Esophagus muscularis mucosa (tissue), 4 donors: ENCODE results near the gene ISOC2. TPM values are rescaled to one million over a fixed set of nuclear protein-coding genes. Genes with fewer than 3 reads are reported as not detected.

Experiments
- DNase-seq: peaks from one replicate; pipeline ENCODE4 v3.0.0-alpha.2; 2017; ENCODE audit errors: extremely low spot score
- H3K27ac ChIP-seq, 4 donors: fragments of 200-600 bp; sonication (generic); replicated peaks in 1 of 4; 1 replicate in 3 of 4; 2 replicates in 1 of 4; pipeline ENCODE4 v1.5.1; 2016 to 2019; ENCODE audit warnings: mild to moderate bottlenecking in 1 of 4
- H3K27me3 ChIP-seq, 4 donors: fragments of 200-600 bp; sonication (generic); one replicate each; pipeline versions ENCODE4 v1.5.1 to v1.6.0; 2016 to 2019
- H3K36me3 ChIP-seq, 4 donors: fragments of 200-600 bp; sonication (generic); one replicate each; pipeline ENCODE4 v1.5.1; 2016 to 2019
- H3K4me1 ChIP-seq, 4 donors: fragments of 200-600 bp; sonication (generic); one replicate each; pipeline ENCODE4 v1.5.1; 2016 to 2019
- H3K4me3 ChIP-seq, 4 donors: fragments of 200-600 bp; sonication (generic); 1 replicate in 2 of 4; 2 replicates in 2 of 4; pipeline ENCODE4 v1.5.1; 2016 to 2019; ENCODE audit warnings: mild to moderate bottlenecking in 4 of 4, moderate library complexity in 1 of 4
- H3K9me3 ChIP-seq, 4 donors: fragments of 200-600 bp; sonication (generic); 1 replicate in 3 of 4; 2 replicates in 1 of 4; pipeline ENCODE4 v1.5.1; 2016 to 2019
- CTCF ChIP-seq, 3 experiments: fragments of 200-600 bp in 2 of 3; fragments of 450-650 bp in 1 of 3; sonication (generic) in 2 of 3; IDR thresholded peaks; one replicate each; pipeline ENCODE4 v1.5.1; 2017 to 2019; ENCODE audit warnings: antibody characterized with exemption in 3 of 3, mild to moderate bottlenecking in 2 of 3, moderate library complexity in 1 of 3
- EP300 ChIP-seq: sonication (generic); formaldehyde crosslinking; IDR thresholded peaks from one replicate; pipeline ENCODE4 v1.6.1; 2017; ENCODE audit warnings: antibody characterized with exemption
- POLR2A ChIP-seq: fragments of 450-650 bp; IDR thresholded peaks from one replicate; pipeline ENCODE4 v1.6.1; 2017; ENCODE audit warnings: antibody characterized with exemption, moderate library complexity, mild to moderate bottlenecking, low read depth
- POLR2AphosphoS5 ChIP-seq, 2 donors: sonication (generic); formaldehyde crosslinking; IDR thresholded peaks; one replicate each; pipeline ENCODE4 v1.6.1; 2017; ENCODE audit warnings: antibody characterized with exemption in 2 of 2
- WGBS: methylation state at CpG from one replicate; pipeline ENCODE4 v1.1.5; 2018; 5-methylcytosine and 5-hydroxymethylcytosine counted together
- intact Hi-C: fragments of 100-400 bp; cut with DNase I; formaldehyde crosslinking; loops from one replicate; pipeline ENCODE4 v1.15.1; 2023
- total RNA-seq, 4 donors: library from RNA; depleted of rRNA; stranded (reverse); fragments of >200 nt; gene quantifications; one replicate each; pipeline versions ENCODE4 v1.1.0 to v1.2.1, GENCODE V29; 2016

ISOC2 gene
- total RNA-seq, 4 donors from 2014 or later: 66.8 to 104 (median 77.7) TPM

- TF ChIP-seq POLR2A (no peak), CTCF (IDR thresholded peaks at IDR 0.05) (no peak), EP300 (no peak), POLR2AphosphoS5 (IDR thresholded peaks at IDR 0.05) (no peak)
- WGBS: 92% methylated on average over 4 of the region's 4 CpGs
- Histone ChIP-seq H3K4me3 (no peak overlapping the region), H3K4me1 (peaks cover 0 to 13% (median 4%) of the 10 kb centered on the region in 4 donors), H3K27ac (no peak overlapping the region), H3K36me3 (no peaks in the 10 kb centered on the region), H3K9me3 (no peaks in the 10 kb centered on the region), H3K27me3 (peaks cover 7 to 93% (median 52%) of the 10 kb centered on the region in 4 donors)
- no peak for DNase-seq
- intact Hi-C loops: no loop called here
Observed at GRCh38 chr19:55435020-55435419, 26.4 kb downstream of the ISOC2 start.

- no peak overlapping the region for H3K27ac ChIP-seq
- no peak for DNase-seq
- H3K9me3 ChIP-seq: no peaks in the 10 kb centered on the region
- H3K4me3 ChIP-seq: no peak overlapping the region
- H3K4me1 ChIP-seq: peaks cover 0 to 13% (median 4%) of the 10 kb centered on the region in 4 donors
- 66% methylated on average over 4 of the region's 4 CpGs for WGBS
- no peak for TF ChIP-seq POLR2A
- no peak for TF ChIP-seq EP300
- no peak for TF ChIP-seq POLR2AphosphoS5 (IDR thresholded peaks at IDR 0.05)
- no peak for TF ChIP-seq CTCF (IDR thresholded peaks at IDR 0.05)
- peaks cover 7 to 93% (median 48%) of the 10 kb centered on the region in 4 donors for H3K27me3 ChIP-seq
- intact Hi-C loops: no loop called here
- H3K36me3 ChIP-seq: no peaks in the 10 kb centered on the region
Observed at GRCh38 chr19:55434356-55434919, 27.0 kb downstream of the ISOC2 start.

GRCh38 chr19:55433292-55433691, 28.1 kb downstream of the ISOC2 start:
- TF ChIP-seq CTCF (IDR thresholded peaks at IDR 0.05) (no peak), POLR2AphosphoS5 (IDR thresholded peaks at IDR 0.05) (no peak), POLR2A (no peak), EP300 (no peak)
- H3K4me1 ChIP-seq: peaks cover 0 to 13% (median 4%) of the 10 kb centered on the region in 4 donors
- intact Hi-C loops: no loop called here
- no peak for DNase-seq
- no peak overlapping the region for H3K4me3 ChIP-seq
- H3K9me3 ChIP-seq: no peaks in the 10 kb centered on the region
- peaks cover 7 to 93% (median 43%) of the 10 kb centered on the region in 4 donors for H3K27me3 ChIP-seq
- H3K36me3 ChIP-seq: no peaks in the 10 kb centered on the region
- 3% methylated on average over 6 of the region's 48 CpGs for WGBS
- H3K27ac ChIP-seq: no peak overlapping the region

- peaks cover 0 to 9% (median 3%) of the 10 kb centered on the region in 4 donors for H3K4me1 ChIP-seq
- H3K36me3 ChIP-seq: no peaks in the 10 kb centered on the region
- H3K9me3 ChIP-seq: no peaks in the 10 kb centered on the region
- peaks cover 7 to 92% (median 34%) of the 10 kb centered on the region in 4 donors for H3K27me3 ChIP-seq
- WGBS: 87% methylated on average over 14 of the region's 14 CpGs
- no peak for DNase-seq
- H3K4me3 ChIP-seq: no peak overlapping the region
- intact Hi-C loops: no loop called here
- TF ChIP-seq POLR2AphosphoS5 (IDR thresholded peaks at IDR 0.05): no peak
- TF ChIP-seq EP300: no peak
- no peak for TF ChIP-seq POLR2A
- no peak for TF ChIP-seq CTCF (IDR thresholded peaks at IDR 0.05)
- no peak overlapping the region for H3K27ac ChIP-seq
Observed at GRCh38 chr19:55432241-55432959, 29.0 kb downstream of the ISOC2 start.
